K562 (cell line): ENCODE measurements around the gene STC2. TPM values are rescaled to one million over a fixed set of nuclear protein-coding genes. Genes with fewer than 3 reads are reported as not detected.

Experiments used
- ATAC-seq: fragments of 200-7000 bp; cut with Tn5 transposase; 3 replicates; pipeline ENCODE4 v1.9.1; 2020; ENCODE audit warnings: moderate library complexity
- BruUV-seq: library from RNA; stranded (reverse); fragments of 400-500 nt; replicated peaks from 2 replicates; lab custom pipeline; 2021; lab: Mats Ljungman, UMichigan
- CTCF ChIA-PET: fragments of 300-600 bp; formaldehyde crosslinking; extraction: SDS; loops from one replicate; lab custom pipeline; 2021; ENCODE audit warnings: low intra/inter-chr PET ratio; lab: Yijun Ruan, JAX
- POLR2A ChIA-PET: fragments of 300-600, 350-650 bp; sonication (Branson Sonifier 250); formaldehyde crosslinking; extraction: SDS; loops from one replicate; lab custom pipeline; 2021; ENCODE audit warnings: antibody characterized with exemption, inconsistent platforms; lab: Yijun Ruan, JAX
- DNase-seq, 4 experiments: peaks; one replicate each; pipeline versions ENCODE4 v3.0.0 to v3.0.0-alpha.2; 2011 to 2018; ENCODE audit warnings: low spot score in 3 of 4, mixed read lengths in 3 of 4; ENCODE audit errors: extremely low read depth in 1 of 4
- FAIRE-seq: peaks from 2 replicates; lab custom pipeline; 2011; peaks lifted over from hg19 to GRCh38; lab: Jason Lieb, UNC
- H2AFZ ChIP-seq: 2 replicates; pipeline ENCODE4 v1.6.0; 2011; ENCODE audit warnings: low read depth, low read length, control low read depth, inconsistent platforms
- H3K27ac ChIP-seq: fragments of 200-600 bp; 3 replicates; pipeline ENCODE4 v1.8.0; 2011; ENCODE audit warnings: low read depth, mild to moderate bottlenecking, control low read depth, inconsistent platforms, low read length, moderate library complexity, mixed read lengths; ENCODE audit errors: extremely low read depth
- H3K27me3 ChIP-seq, 2 experiments: fragments of 300-600 bp in 1 of 2; 2 replicates in 1 of 2; 3 replicates in 1 of 2; pipeline versions ENCODE4 v1.6.0 to v1.8.0; 2011; ENCODE audit warnings: inconsistent platforms in 2 of 2, low read length in 2 of 2, mild to moderate bottlenecking in 1 of 2, mixed read lengths in 1 of 2, moderate library complexity in 1 of 2; ENCODE audit not compliant: control insufficient read depth in 2 of 2, insufficient read depth in 2 of 2
- H3K36me3 ChIP-seq: fragments of 300-600 bp; 3 replicates; pipeline ENCODE4 v1.8.0; 2011; ENCODE audit warnings: mild to moderate bottlenecking, low read length, inconsistent platforms; ENCODE audit not compliant: control insufficient read depth, insufficient read depth
- H3K4me1 ChIP-seq, 2 experiments: fragments of 200-600 bp in 1 of 2; replicated peaks in 1 of 2; 2 replicates in 1 of 2; 3 replicates in 1 of 2; pipeline versions ENCODE4 v1.5.1 to v1.8.0; 2011; ENCODE audit warnings: inconsistent platforms in 2 of 2, low read length in 2 of 2, mild to moderate bottlenecking in 1 of 2, mixed read lengths in 1 of 2, moderate library complexity in 1 of 2; ENCODE audit not compliant: control insufficient read depth in 2 of 2, insufficient read depth in 2 of 2
- H3K4me2 ChIP-seq: 2 replicates; pipeline ENCODE4 v1.6.1; 2011; ENCODE audit warnings: low read length, control low read depth, inconsistent platforms, mixed read lengths; ENCODE audit not compliant: insufficient read depth
- H3K4me3 ChIP-seq: fragments of 200-600 bp; sonication (generic), shearing (Covaris generic); 2 replicates; pipeline ENCODE4 v1.5.1; 2016; ENCODE audit warnings: control low read depth, inconsistent platforms
- H3K79me2 ChIP-seq: fragments of 200-600 bp; 3 replicates; pipeline ENCODE4 v1.8.0; 2011; ENCODE audit warnings: low read length, inconsistent platforms; ENCODE audit not compliant: control insufficient read depth, insufficient read depth
- H3K9ac ChIP-seq, 2 experiments: 2 replicates each; pipeline versions ENCODE4 v1.6.0 to v1.6.1; 2011; ENCODE audit warnings: low read depth in 2 of 2, low read length in 2 of 2, control low read depth in 1 of 2, inconsistent platforms in 1 of 2, mild to moderate bottlenecking in 1 of 2, mixed read lengths in 1 of 2; ENCODE audit not compliant: insufficient read depth in 1 of 2
- H3K9me1 ChIP-seq: one replicate; pipeline ENCODE4 v1.6.0; 2011; ENCODE audit warnings: inconsistent platforms, mild to moderate bottlenecking, low read length, moderate library complexity; ENCODE audit not compliant: control insufficient read depth, insufficient read depth
- H3K9me3 ChIP-seq: replicated peaks from 2 replicates; pipeline ENCODE4 v1.5.1; 2011; ENCODE audit warnings: low read depth, low read length, inconsistent platforms; ENCODE audit not compliant: control insufficient read depth, insufficient read depth
- H4K20me1 ChIP-seq: replicated peaks from 2 replicates; pipeline ENCODE4 v1.6.1; 2011; ENCODE audit warnings: low read length, inconsistent platforms, mixed read lengths; ENCODE audit not compliant: control insufficient read depth, insufficient read depth
- CC2D1A ChIP-seq: fragments of 450-650 bp; IDR thresholded peaks from 2 replicates; pipeline ENCODE4 v1.6.1; 2017; ENCODE audit warnings: mild to moderate bottlenecking
- CHCHD3 ChIP-seq: fragments of 250-450 bp; sonication (Bioruptor Pico); IDR thresholded peaks from 2 replicates; pipeline ENCODE4 v2.1.2; 2022; ENCODE audit warnings: mild to moderate bottlenecking
- ESRRA ChIP-seq: fragments of 450-650 bp; IDR thresholded peaks from 2 replicates; pipeline ENCODE4 v1.6.1; 2014; ENCODE audit warnings: low read depth, mild to moderate bottlenecking, moderate library complexity, borderline replicate concordance
- FOXA1 ChIP-seq: fragments of 450-650 bp; IDR thresholded peaks from 2 replicates; pipeline ENCODE4 v1.6.1; 2016; ENCODE audit warnings: mild to moderate bottlenecking, borderline replicate concordance
- HDAC1 ChIP-seq, 2 experiments: fragments of 450-650 bp; IDR thresholded peaks; 2 replicates each; pipeline ENCODE4 v1.6.1; 2016 to 2017; ENCODE audit warnings: inconsistent platforms in 1 of 2, mild to moderate bottlenecking in 1 of 2, moderate library complexity in 1 of 2
- MTA3 ChIP-seq: fragments of 450-650 bp; formaldehyde crosslinking; IDR thresholded peaks from 2 replicates; pipeline ENCODE4 v1.6.1; 2017; ENCODE audit warnings: mild to moderate bottlenecking, borderline replicate concordance
- TAL1 ChIP-seq: fragments of 450-650 bp; IDR thresholded peaks from 2 replicates; pipeline ENCODE4 v1.6.1; 2016; ENCODE audit warnings: mild to moderate bottlenecking
- ZNF518B ChIP-seq: fragments of 250-450 bp; sonication (Bioruptor Pico); IDR thresholded peaks from 2 replicates; pipeline ENCODE4 v1.5.0; 2021; ENCODE audit warnings: mild to moderate bottlenecking, moderate library complexity
- WGBS: fragments of 100-300 bp; shearing (Covaris generic); methylation state at CpG from one replicate; pipeline ENCODE4 v1.1.6; 2016; ENCODE audit warnings: low coverage, mixed read lengths; ENCODE audit not compliant: insufficient coverage; ENCODE audit errors: missing lambda C conversion rate; 5-methylcytosine and 5-hydroxymethylcytosine counted together
- in situ Hi-C: fragments of 300-500 bp; cut with MboI; formaldehyde crosslinking; loops from 4 replicates; pipeline ENCODE4 v1.15.0; 2018; ENCODE audit warnings: inconsistent platforms, mixed read lengths
- intact Hi-C: fragments of 100-400 bp; cut with micrococcal nuclease; formaldehyde crosslinking; loops from 2 replicates; pipeline ENCODE4 v1.14.2; 2022
- polyA plus RNA-seq, 8 experiments: library from polyadenylated mRNA; depleted of rRNA in 4 of 8; stranded (reverse) in 5 of 8; unstranded in 3 of 8; fragments of >200 nt; fragmentation: Nextera tagmentation in 2 of 8; fragmentation: Illumina TruSeq in 1 of 8; extraction: Ambion mirVana in 2 of 8; extraction: Trizol in 1 of 8; gene quantifications; 2 replicates each; pipeline versions ENCODE4 v1.2.1 to v1.2.3, GENCODE V29; 2011 to 2014; ENCODE audit warnings: inconsistent platforms in 1 of 8, missing spikeins in 1 of 8
- total RNA-seq, 7 experiments: library from RNA; depleted of rRNA in 6 of 7; stranded (reverse); fragments of >200 nt in 6 of 7; fragmentation: Illumina TruSeq in 2 of 7; extraction: Trizol in 2 of 7; gene quantifications; 2 replicates each; pipeline versions ENCODE4 v1.2.1 to v1.2.3, GENCODE V29; 2011 to 2021; ENCODE audit warnings: low replicate concordance in 1 of 7

Gene STC2
- total and polyA plus RNA-seq, 9 of the 15 experiments (the other 6 are each of a cell fraction or from before 2014, with no cell fraction given): 0.62 to 31.7 (median 7.4) TPM

GRCh38 chr5:173296737-173297676 is 31.2 kb downstream of the STC2 start:
- H3K36me3 ChIP-seq: no peaks in the 10 kb centered on the region
- FAIRE-seq (no peak), DNase-seq (no peak), ATAC-seq (no peak)
- H3K79me2 ChIP-seq: no peaks in the 10 kb centered on the region
- intact Hi-C loops: no loop called here
- 0 out of 2 replicates have a peak, but pooled peaks cover 3% of the 10 kb centered on the region for H4K20me1 ChIP-seq
- H3K4me2 ChIP-seq: no peak overlapping the region
- TF ChIP-seq CC2D1A: no peak
- TF ChIP-seq ESRRA: no peak
- no peak for TF ChIP-seq CHCHD3 (CRISPR knock-in tag)
- no peak for TF ChIP-seq MTA3
- no peak for TF ChIP-seq FOXA1
- no peak for TF ChIP-seq HDAC1 (IDR thresholded peaks at IDR 0.05)
- TF ChIP-seq ZNF518B (CRISPR knock-in tag): no peak
- no peak for TF ChIP-seq TAL1
- 54% methylated on average over 22 of the region's 25 CpGs for WGBS
- ChIA-PET POLR2A (interaction anchor here (1.0 to 3.8 kb wide), 3 partner anchors 19 to 35 kb away, joined by 4 to 22 read pairs (median 9); no protein-coding TSS in a partner anchor), CTCF (interaction anchor here (4.4 kb wide), 1 partner anchor 35 kb away, joined by 86 read pairs; no protein-coding TSS in a partner anchor)
- peaks cover 5 to 15% of the 10 kb centered on the region in 2 experiments; a peak in 3 of 5 replicates for H3K27me3 ChIP-seq
- H3K9ac ChIP-seq: no peak overlapping the region; a peak in 1 of 4 replicates
- H3K9me1 ChIP-seq: no peaks in the 10 kb centered on the region
- BruUV-seq: no TSS peak
- in situ Hi-C loops: no loop called here
- no peak overlapping the region for H2AFZ ChIP-seq
- H3K27ac ChIP-seq: no peak overlapping the region
- H3K9me3 ChIP-seq: no peaks in the 10 kb centered on the region
- peaks cover 11 to 21% of the 10 kb centered on the region in 2 experiments for H3K4me1 ChIP-seq
- no peak overlapping the region for H3K4me3 ChIP-seq
